Posterior cingulate gyrus (tissue), 11 donors: ENCODE data around the gene TPCN2.
A peak's percentile ranks its signal among the peaks of the same experiment; 100 is the strongest.

Source experiments
- DNase-seq, 10 donors: peaks; one replicate each; pipeline versions ENCODE4 v3.0.0 to v3.0.0-alpha.2; 2020 to 2021; ENCODE audit warnings: mixed read lengths in 3 of 10
- intact Hi-C: fragments of 100-400 bp; cut with DNase I; formaldehyde crosslinking; loops from one replicate; pipeline ENCODE4 v1.15.1; 2023

TPCN2 gene

GRCh38 chr11:69053546-69054396, 5.0 kb downstream of the TPCN2 start:
- peak in 2 of 10 donors; percentile 77 to 86 for DNase-seq
- intact Hi-C loops = no loop called here

GRCh38 chr11:69054397-69055211, 5.9 kb downstream of the TPCN2 start:
- intact Hi-C loops = no loop called here
- DNase-seq = peak in 3 of 10 donors; percentile 14 to 64 (median 59)

GRCh38 chr11:69055212-69055586, 6.5 kb downstream of the TPCN2 start:
- intact Hi-C loops = no loop called here

GRCh38 chr11:69055598-69056516, 7.1 kb downstream of the TPCN2 start:
- peak; percentile 32 to 95 (median 60) for DNase-seq
- intact Hi-C loops = no loop called here

More at GRCh38 chr11:69055212-69055586, 6.5 kb downstream of the TPCN2 start:
- peak in 2 of 10 donors; percentile 55 to 72 for DNase-seq

- no peak for DNase-seq
- intact Hi-C loops = no loop called here
Measured at GRCh38 chr11:69057236-69057635, 8.5 kb downstream of the TPCN2 start.

GRCh38 chr11:69057801-69058200, 9.1 kb downstream of the TPCN2 start:
- intact Hi-C loops = no loop called here

GRCh38 chr11:69058511-69059270, 10.0 kb downstream of the TPCN2 start:
- no peak for DNase-seq
- intact Hi-C loops = no loop called here

More at GRCh38 chr11:69057801-69058200, 9.1 kb downstream of the TPCN2 start:
- no peak for DNase-seq

- intact Hi-C loops = no loop called here
- no peak for DNase-seq
Measured at GRCh38 chr11:69059429-69059828, 10.7 kb downstream of the TPCN2 start.

- no peak for DNase-seq
- intact Hi-C loops = no loop called here
Measured at GRCh38 chr11:69059985-69060384, 11.3 kb downstream of the TPCN2 start.

- intact Hi-C loops = no loop called here
- DNase-seq = no peak
Measured at GRCh38 chr11:69060806-69061712, 12.3 kb downstream of the TPCN2 start.

GRCh38 chr11:69061713-69062053, 13.0 kb downstream of the TPCN2 start:
- DNase-seq = no peak
- intact Hi-C loops = no loop called here

- DNase-seq = peak in 1 of 10 donors; percentile 18
- intact Hi-C loops = no loop called here
Measured at GRCh38 chr11:69062169-69062855, 13.6 kb downstream of the TPCN2 start.

GRCh38 chr11:69062873-69063651, 14.3 kb downstream of the TPCN2 start:
- intact Hi-C loops = no loop called here
- peak in 1 of 10 donors; percentile 19 for DNase-seq

- peak in 1 of 10 donors; percentile 5 for DNase-seq
- intact Hi-C loops = no loop called here
Measured at GRCh38 chr11:69063652-69064260, 15.0 kb downstream of the TPCN2 start.

GRCh38 chr11:69064394-69064957, 15.7 kb downstream of the TPCN2 start:
- intact Hi-C loops = no loop called here

GRCh38 chr11:69065147-69065710, 16.5 kb downstream of the TPCN2 start:
- no peak for DNase-seq

More at GRCh38 chr11:69064394-69064957, 15.7 kb downstream of the TPCN2 start:
- DNase-seq = no peak

More at GRCh38 chr11:69065147-69065710, 16.5 kb downstream of the TPCN2 start:
- intact Hi-C loops = no loop called here
